ENCODE measurements around the gene DENND4C. TPM values are rescaled to one million over a fixed set of nuclear protein-coding genes. Genes with fewer than 3 reads are reported as not detected.

The DENND4C gene
- total RNA-seq, 4 donors from 2014 or later, result 101 to 143 (median 110) TPM

Other genes with a start within 250 kb of the DENND4C start
- under 1 TPM in 1 of 4 donors, not detected in 3; 0.41 TPM for gene SAXO1, start 197.5 kb upstream of the DENND4C start, total RNA-seq
- gene RRAGA, start 181.3 kb upstream of the DENND4C start, total RNA-seq, result 10 to 100 TPM; 35.0 to 47.0 (median 39.6) TPM
- 1 to 10 TPM; 1.4 to 8.9 (median 6.3) TPM for gene HAUS6, start 127.8 kb upstream of the DENND4C start, total RNA-seq
- 100 to 1,000 TPM in 1 of 4 donors, 10 to 100 TPM in 3; 34.0 to 150 (median 76.1) TPM for gene PLIN2, start 103.2 kb upstream of the DENND4C start, total RNA-seq
- gene RPS6, start 149.5 kb downstream of the DENND4C start, total RNA-seq, result 1,000 to 10,000 TPM in 2 of 4 donors, 100 to 1,000 TPM in 2; 456 to 1,350 (median 975) TPM
- 10 to 100 TPM in 2 of 4 donors, 1 to 10 TPM in 2; 2.8 to 13.2 (median 9.3) TPM for gene ACER2, start 178.3 kb downstream of the DENND4C start, total RNA-seq

All from transverse colon (tissue), 4 donors.